Neutrophil (primary cell): Measurements from ENCODE around the gene B4GALT7.

Experiments
- H3K27ac ChIP-seq: fragments of 200-600 bp; sonication (generic); 2 replicates; pipeline ENCODE4 v1.5.1; 2016; ENCODE audit warnings: mild to moderate bottlenecking, moderate library complexity
- H3K27me3 ChIP-seq: fragments of 200-600 bp; sonication (generic); 2 replicates; pipeline ENCODE4 v1.6.0; 2016; ENCODE audit warnings: mild to moderate bottlenecking
- H3K36me3 ChIP-seq: fragments of 200-600 bp; sonication (generic); 2 replicates; pipeline ENCODE4 v1.5.1; 2017
- H3K4me1 ChIP-seq, 2 experiments: fragments of 200-600 bp in 1 of 2; sonication (generic) in 1 of 2; 1 replicate in 1 of 2; 2 replicates in 1 of 2; pipeline versions ENCODE4 v1.5.1 to v1.6.1; 2013 to 2016; ENCODE audit warnings: low read depth in 1 of 2, low read length in 1 of 2, mild to moderate bottlenecking in 1 of 2, moderate library complexity in 1 of 2; ENCODE audit not compliant: control insufficient read depth in 1 of 2, insufficient read depth in 1 of 2
- H3K4me3 ChIP-seq, 2 experiments: fragments of 200-600 bp in 1 of 2; sonication (generic) in 1 of 2; 1 replicate in 1 of 2; 2 replicates in 1 of 2; pipeline ENCODE4 v1.5.1; 2013 to 2016; ENCODE audit warnings: low read depth in 1 of 2, low read length in 1 of 2, mild to moderate bottlenecking in 1 of 2, moderate library complexity in 1 of 2
- H3K9me3 ChIP-seq: fragments of 200-600 bp; sonication (generic); 2 replicates; pipeline ENCODE4 v1.5.1; 2016
- TF ChIP-seq, protein P1 (sequence below): fragments of 200-600 bp; sonication (generic); IDR thresholded peaks from 2 replicates; pipeline ENCODE4 v1.5.1; 2016; ENCODE audit warnings: antibody characterized with exemption

The B4GALT7 gene, protein sequence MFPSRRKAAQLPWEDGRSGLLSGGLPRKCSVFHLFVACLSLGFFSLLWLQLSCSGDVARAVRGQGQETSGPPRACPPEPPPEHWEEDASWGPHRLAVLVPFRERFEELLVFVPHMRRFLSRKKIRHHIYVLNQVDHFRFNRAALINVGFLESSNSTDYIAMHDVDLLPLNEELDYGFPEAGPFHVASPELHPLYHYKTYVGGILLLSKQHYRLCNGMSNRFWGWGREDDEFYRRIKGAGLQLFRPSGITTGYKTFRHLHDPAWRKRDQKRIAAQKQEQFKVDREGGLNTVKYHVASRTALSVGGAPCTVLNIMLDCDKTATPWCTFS

DNA sequence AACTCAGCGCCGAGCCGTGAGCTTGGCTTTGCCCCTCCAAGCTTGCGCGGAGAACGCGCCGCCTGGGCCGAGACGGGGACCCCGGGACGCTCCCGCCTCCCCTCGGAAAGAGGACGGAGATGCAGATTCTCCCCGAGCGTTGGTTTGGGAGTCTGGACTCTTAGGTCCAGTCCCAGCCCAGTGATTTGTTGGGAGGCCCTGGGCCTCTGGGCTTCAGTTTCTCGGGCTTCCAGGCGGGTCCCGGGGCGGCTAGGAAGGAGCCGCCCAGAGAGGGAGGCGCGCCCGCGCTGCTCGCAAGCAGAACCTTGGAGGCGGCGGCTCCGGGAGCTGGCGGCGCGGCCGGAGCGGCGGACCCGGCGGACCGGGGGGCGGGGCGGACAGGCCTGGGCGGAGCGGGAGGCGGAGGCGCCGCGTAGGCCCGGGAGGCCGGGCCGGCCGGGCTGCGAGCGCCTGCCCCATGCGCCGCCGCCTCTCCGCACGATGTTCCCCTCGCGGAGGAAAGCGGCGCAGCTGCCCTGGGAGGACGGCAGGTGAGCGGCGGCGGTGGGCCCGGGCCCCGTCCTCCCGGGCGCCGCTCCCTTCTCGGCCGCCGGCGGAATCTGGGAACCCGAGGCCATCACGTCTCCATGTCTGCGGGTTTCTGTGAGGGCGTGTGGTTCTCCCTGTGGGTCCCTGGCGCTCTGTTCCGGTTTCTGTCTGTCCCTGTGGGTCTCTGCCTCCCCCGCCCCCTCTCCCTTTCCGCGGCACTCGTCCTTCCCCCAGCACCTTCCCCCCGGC lies at the start of gene B4GALT7:
B4GALT7 (plus strand) TSS at position 402 of the 777 bp plus-strand sequence; CDS start at position 481, 79 bp downstream.
- H3K36me3 ChIP-seq: peaks cover 18% of the 10 kb centered on the region
- H3K27me3 ChIP-seq: peaks cover 14% of the 10 kb centered on the region
- no peaks in the 10 kb centered on the region for H3K9me3 ChIP-seq
- TF ChIP-seq, protein P1, sequence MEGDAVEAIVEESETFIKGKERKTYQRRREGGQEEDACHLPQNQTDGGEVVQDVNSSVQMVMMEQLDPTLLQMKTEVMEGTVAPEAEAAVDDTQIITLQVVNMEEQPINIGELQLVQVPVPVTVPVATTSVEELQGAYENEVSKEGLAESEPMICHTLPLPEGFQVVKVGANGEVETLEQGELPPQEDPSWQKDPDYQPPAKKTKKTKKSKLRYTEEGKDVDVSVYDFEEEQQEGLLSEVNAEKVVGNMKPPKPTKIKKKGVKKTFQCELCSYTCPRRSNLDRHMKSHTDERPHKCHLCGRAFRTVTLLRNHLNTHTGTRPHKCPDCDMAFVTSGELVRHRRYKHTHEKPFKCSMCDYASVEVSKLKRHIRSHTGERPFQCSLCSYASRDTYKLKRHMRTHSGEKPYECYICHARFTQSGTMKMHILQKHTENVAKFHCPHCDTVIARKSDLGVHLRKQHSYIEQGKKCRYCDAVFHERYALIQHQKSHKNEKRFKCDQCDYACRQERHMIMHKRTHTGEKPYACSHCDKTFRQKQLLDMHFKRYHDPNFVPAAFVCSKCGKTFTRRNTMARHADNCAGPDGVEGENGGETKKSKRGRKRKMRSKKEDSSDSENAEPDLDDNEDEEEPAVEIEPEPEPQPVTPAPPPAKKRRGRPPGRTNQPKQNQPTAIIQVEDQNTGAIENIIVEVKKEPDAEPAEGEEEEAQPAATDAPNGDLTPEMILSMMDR: peak; percentile 37
- peak within 1 kb of the TSS; percentile 72 to 93 for H3K4me3 ChIP-seq
- H3K27ac ChIP-seq: peak within 1 kb of the TSS; percentile 78
- H3K4me1 ChIP-seq: peaks cover 17 to 20% of the 10 kb centered on the region in 2 experiments

DNA sequence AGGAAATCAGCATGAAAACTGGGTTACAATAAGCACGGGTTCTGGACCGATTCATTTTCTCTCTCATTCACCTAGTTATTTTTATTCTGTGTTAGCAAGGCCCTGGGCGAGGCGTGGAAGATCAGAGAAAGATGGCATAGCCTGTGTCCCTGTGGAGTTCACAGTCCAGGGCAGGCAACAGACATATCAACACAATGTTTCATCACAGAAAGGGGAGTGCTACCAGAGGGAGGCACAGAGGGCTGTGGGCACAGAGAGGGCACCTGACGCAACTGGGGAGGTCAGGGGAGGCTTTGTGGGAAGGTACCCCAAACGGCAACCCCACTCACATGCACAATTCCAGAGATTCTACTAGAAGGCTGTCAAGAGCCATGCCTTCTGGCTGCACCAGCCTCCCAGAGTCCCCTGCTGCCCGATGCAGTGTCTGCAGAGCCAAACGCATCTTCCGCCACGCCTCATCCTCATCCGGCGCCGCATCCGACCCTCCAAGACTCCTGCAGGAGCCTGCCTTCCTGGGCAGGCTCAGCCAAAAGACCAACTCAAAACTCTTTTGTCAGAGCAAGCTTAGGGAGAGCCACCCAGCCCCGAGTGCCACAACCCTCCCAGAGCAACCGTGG lies 47.0 kb upstream of the B4GALT7 start:
- TF ChIP-seq, protein P1: no peak
- Histone ChIP-seq H3K27me3 (no peaks in the 10 kb centered on the region), H3K36me3 (peaks cover 12% of the 10 kb centered on the region), H3K4me3 (peak overlapping the region; percentile 80 to 83), H3K4me1 (peaks cover 20 to 26% of the 10 kb centered on the region in 2 experiments), H3K27ac (no peak overlapping the region), H3K9me3 (no peaks in the 10 kb centered on the region)

DNA sequence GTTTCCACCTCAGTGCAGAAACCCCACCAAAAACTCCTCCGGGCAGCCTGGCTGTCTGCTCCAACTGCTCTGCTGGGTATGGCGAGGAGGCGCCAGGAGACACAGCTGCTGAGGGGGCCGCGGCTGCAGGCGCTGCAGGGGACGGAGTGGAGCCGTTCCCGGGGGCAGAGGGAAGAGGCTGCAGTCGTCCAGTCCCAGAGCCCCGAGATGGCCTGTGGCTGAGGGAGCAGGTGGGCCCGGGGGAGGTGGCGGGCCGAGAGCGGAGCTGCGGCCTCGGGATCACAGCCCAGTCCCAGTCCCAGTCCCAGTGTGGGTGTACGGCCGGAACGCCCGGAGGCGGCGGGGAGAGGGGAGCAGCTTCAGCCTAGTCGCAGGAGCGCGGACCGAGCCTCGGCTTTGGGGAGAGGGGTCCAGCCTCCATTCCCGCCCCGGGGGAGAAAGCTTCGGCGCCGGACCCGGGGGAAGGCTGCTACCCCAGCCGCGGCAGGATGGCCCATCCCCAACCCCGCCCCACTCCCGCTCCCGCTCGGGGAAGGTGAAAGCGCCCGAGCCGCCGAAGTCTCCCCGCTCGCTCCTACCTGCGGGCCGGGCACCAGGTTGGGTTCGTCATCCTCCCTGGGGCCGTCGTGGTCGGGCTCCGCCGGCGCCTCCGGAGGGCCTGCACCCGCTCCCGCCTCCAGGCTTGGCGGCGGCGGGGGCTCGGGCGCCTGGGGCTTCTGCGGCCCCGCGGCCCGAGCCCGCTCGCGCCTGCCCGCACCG lies 46.1 kb upstream of the B4GALT7 start:
- Histone ChIP-seq H3K27me3 (no peaks in the 10 kb centered on the region), H3K27ac (peak overlapping the region; percentile 73), H3K9me3 (no peaks in the 10 kb centered on the region), H3K4me1 (peaks cover 18 to 20% of the 10 kb centered on the region in 2 experiments), H3K4me3 (peak overlapping the region; percentile 80 to 83), H3K36me3 (peaks cover 12% of the 10 kb centered on the region)
- TF ChIP-seq, protein P1: no peak

DNA sequence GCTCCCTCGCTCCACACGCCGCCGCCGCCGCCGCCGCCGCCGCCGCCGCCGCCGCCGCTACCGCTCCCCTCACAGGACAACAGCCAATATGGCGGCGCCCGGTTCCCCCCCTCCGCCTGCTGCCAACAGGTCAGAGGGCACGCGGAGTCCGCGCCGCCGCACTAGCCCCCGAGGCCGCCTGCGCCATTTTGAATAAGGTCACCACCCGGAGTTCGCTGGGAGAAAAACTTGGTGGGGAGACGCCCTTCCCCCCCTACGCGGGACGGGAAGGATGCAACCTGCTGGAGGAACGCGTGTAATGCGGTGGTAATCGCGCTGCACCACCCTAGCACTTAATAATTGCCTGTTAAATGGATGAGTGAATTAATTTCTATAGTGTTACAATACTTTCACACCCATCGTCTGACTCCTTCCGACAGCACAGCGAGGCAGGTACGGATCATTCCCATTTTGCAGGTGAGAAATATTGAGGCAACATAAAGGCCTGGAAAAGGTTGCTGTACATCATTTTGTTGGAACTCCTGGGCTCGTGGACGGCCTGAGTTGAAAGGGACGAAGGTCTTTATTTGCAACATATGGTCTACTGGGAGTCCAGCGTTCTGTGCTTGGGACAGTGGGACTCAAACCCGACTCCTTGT lies 45.3 kb upstream of the B4GALT7 start, which contains the start of gene FAM193B:
FAM193B (minus strand) TSS at position 90 of the 638 bp plus-strand sequence. CDS start 105 bp downstream, outside the sequence.
- H3K36me3 ChIP-seq: peaks cover 9% of the 10 kb centered on the region
- no peaks in the 10 kb centered on the region for H3K27me3 ChIP-seq
- TF ChIP-seq, protein P1: peak; percentile 36
- peak within 1 kb of the TSS; percentile 73 for H3K27ac ChIP-seq
- peaks cover 18 to 20% of the 10 kb centered on the region in 2 experiments for H3K4me1 ChIP-seq
- H3K4me3 ChIP-seq: peak within 1 kb of the TSS; percentile 80 to 83
- no peaks in the 10 kb centered on the region for H3K9me3 ChIP-seq
